KG1 (cell line): ENCODE results near the gene ADRM1.

Experiments used
- DNase-seq: peaks from one replicate; lab custom pipeline; 2025; lab: John Stamatoyannopoulos, UW

Gene ADRM1

GRCh38 chr20:62281161-62281933, 21.4 kb upstream of the ADRM1 start:
- DNase-seq = no peak

GRCh38 chr20:62282103-62282502, 20.7 kb upstream of the ADRM1 start:
- DNase-seq = no peak

GRCh38 chr20:62282877-62283503, 19.8 kb upstream of the ADRM1 start:
- no peak for DNase-seq

- DNase-seq = no peak
These were observed 18.3 kb upstream of the ADRM1 start for GRCh38 chr20:62284448-62284847.

- no peak for DNase-seq
These were observed 17.6 kb upstream of the ADRM1 start for GRCh38 chr20:62285151-62285550.

- no peak for DNase-seq
These were observed 17.1 kb upstream of the ADRM1 start for GRCh38 chr20:62285722-62286121.

- DNase-seq = no peak
These were observed 16.2 kb upstream of the ADRM1 start for GRCh38 chr20:62286493-62287064.

GRCh38 chr20:62287129-62287528, 15.7 kb upstream of the ADRM1 start:
- no peak for DNase-seq

- DNase-seq = no peak
These were observed 14.8 kb upstream of the ADRM1 start for GRCh38 chr20:62287759-62288534.

GRCh38 chr20:62288535-62289105, 14.2 kb upstream of the ADRM1 start:
- no peak for DNase-seq

GRCh38 chr20:62289131-62289530, 13.7 kb upstream of the ADRM1 start:
- no peak for DNase-seq

GRCh38 chr20:62289898-62290297, 12.9 kb upstream of the ADRM1 start:
- no peak for DNase-seq

- no peak for DNase-seq
These were observed 11.3 kb upstream of the ADRM1 start for GRCh38 chr20:62291251-62292066.

GRCh38 chr20:62292108-62292507, 10.7 kb upstream of the ADRM1 start:
- DNase-seq = no peak

GRCh38 chr20:62293111-62293784, 9.5 kb upstream of the ADRM1 start:
- DNase-seq = no peak

GRCh38 chr20:62293946-62294345, 8.9 kb upstream of the ADRM1 start:
- no peak for DNase-seq

- DNase-seq = no peak
These were observed 8.3 kb upstream of the ADRM1 start for GRCh38 chr20:62294516-62294915.

- DNase-seq = no peak
These were observed 5.9 kb upstream of the ADRM1 start for GRCh38 chr20:62296724-62297448.

GRCh38 chr20:62297449-62298227, 5.2 kb upstream of the ADRM1 start:
- DNase-seq = no peak
